GM12878 (cell line): ENCODE data around the gene CBR3. TPM values are rescaled to one million over a fixed set of nuclear protein-coding genes. Genes with fewer than 3 reads are reported as not detected.

Experiments
- ATAC-seq: fragments of 200-7000 bp; cut with Tn5 transposase; 3 replicates; pipeline ENCODE4 v1.9.1; 2020; ENCODE audit warnings: mild to moderate bottlenecking, moderate library complexity
- BruUV-seq: library from RNA; stranded (reverse); fragments of 400-500 nt; replicated peaks from 2 replicates; lab custom pipeline; 2021; lab: Mats Ljungman, UMichigan
- CTCF ChIA-PET: fragments of 300-600 bp; sonication (Branson Sonifier 250); formaldehyde crosslinking; extraction: SDS; loops from one replicate; lab custom pipeline; 2021; ENCODE audit warnings: inconsistent platforms; lab: Yijun Ruan, JAX
- POLR2A ChIA-PET: fragments of 350-600 bp; formaldehyde crosslinking; extraction: SDS; loops from one replicate; lab custom pipeline; 2021; ENCODE audit warnings: inconsistent platforms; lab: Charles Lee
- RAD21 ChIA-PET: fragments of 300-600 bp; sonication (Branson Sonifier 250); formaldehyde crosslinking; loops from one replicate; lab custom pipeline; 2023; ENCODE audit warnings: antibody characterized with exemption; ENCODE audit not compliant: unreplicated experiment; lab: Charles Lee
- SMC1A ChIA-PET: fragments of 300-600 bp; sonication (Branson Sonifier 250); formaldehyde crosslinking; loops from one replicate; lab custom pipeline; 2023; ENCODE audit not compliant: unreplicated experiment, uncharacterized antibody; lab: Charles Lee
- DNase-seq: peaks from one replicate; pipeline ENCODE4 v3.0.0-alpha.2; 2011; ENCODE audit warnings: low read depth, low spot score
- FAIRE-seq: peaks from 3 replicates; lab custom pipeline; 2011; peaks lifted over from hg19 to GRCh38; lab: Jason Lieb, UNC
- H2AFZ ChIP-seq: 2 replicates; pipeline ENCODE4 v1.6.0; 2011; ENCODE audit warnings: low read depth, low read length, control low read depth; ENCODE audit not compliant: control insufficient read depth
- H3K27ac ChIP-seq: 2 replicates; pipeline ENCODE4 v1.5.1; 2011; ENCODE audit warnings: control low read depth; ENCODE audit not compliant: control insufficient read depth, insufficient read depth
- H3K27me3 ChIP-seq, 2 experiments: replicated peaks in 1 of 2; 2 replicates each; pipeline versions ENCODE4 v1.6.0 to v1.6.1; 2011; ENCODE audit warnings: low read length in 1 of 2; ENCODE audit not compliant: control insufficient read depth in 2 of 2, insufficient read depth in 2 of 2
- H3K36me3 ChIP-seq, 2 experiments: 2 replicates each; pipeline ENCODE4 v1.5.1; 2011; ENCODE audit warnings: low read length in 1 of 2; ENCODE audit not compliant: control insufficient read depth in 2 of 2, insufficient read depth in 2 of 2
- H3K4me1 ChIP-seq: 2 replicates; pipeline ENCODE4 v1.6.1; 2011; ENCODE audit warnings: mild to moderate bottlenecking, low read length, moderate library complexity, mixed read lengths; ENCODE audit not compliant: control insufficient read depth, insufficient read depth
- H3K4me2 ChIP-seq: 2 replicates; pipeline ENCODE4 v1.6.0; 2011; ENCODE audit warnings: control low read depth; ENCODE audit not compliant: control insufficient read depth, insufficient read depth
- H3K4me3 ChIP-seq: fragments of 200-600 bp; sonication (generic); 2 replicates; pipeline ENCODE4 v1.5.1; 2016
- H3K79me2 ChIP-seq: 2 replicates; pipeline ENCODE4 v1.6.0; 2011; ENCODE audit warnings: low read length; ENCODE audit not compliant: control insufficient read depth, insufficient read depth
- H3K9ac ChIP-seq: 2 replicates; pipeline ENCODE4 v1.8.0; 2011; ENCODE audit warnings: low read length, control low read depth, mixed read lengths; ENCODE audit not compliant: control insufficient read depth, insufficient read depth
- H3K9me3 ChIP-seq: replicated peaks from 3 replicates; pipeline ENCODE4 v1.5.1; 2011; ENCODE audit warnings: mild to moderate bottlenecking, low read length; ENCODE audit not compliant: control insufficient read depth, insufficient read depth
- H4K20me1 ChIP-seq: 2 replicates; pipeline ENCODE4 v1.6.0; 2011; ENCODE audit not compliant: control insufficient read depth, insufficient read depth
- CBX5 ChIP-seq: sonication (generic); IDR thresholded peaks from 2 replicates; pipeline ENCODE4 v1.6.1; 2016; ENCODE audit warnings: low read depth, moderate library complexity, mild to moderate bottlenecking, inconsistent platforms
- ETV6 ChIP-seq, 2 experiments: fragments of 450-650 bp in 1 of 2; IDR thresholded peaks in 1 of 2; conservative IDR thresholded peaks in 1 of 2; 2 replicates each; pipeline ENCODE4 v1.6.1; 2014; ENCODE audit warnings: antibody characterized with exemption in 1 of 2, borderline replicate concordance in 1 of 2, low read depth in 1 of 2, mild to moderate bottlenecking in 1 of 2, moderate library complexity in 1 of 2
- HDAC2 ChIP-seq: fragments of 200-600 bp; sonication (generic); IDR thresholded peaks from 2 replicates; pipeline ENCODE4 v1.6.1; 2017
- ZNF24 ChIP-seq: fragments of 450-650 bp; IDR thresholded peaks from 2 replicates; pipeline ENCODE4 v1.6.1; 2017; ENCODE audit warnings: antibody characterized with exemption, mild to moderate bottlenecking
- WGBS: methylation state at CpG from one replicate; pipeline ENCODE4 v1.1.6; 2016; ENCODE audit warnings: low lambda C conversion rate; ENCODE audit not compliant: insufficient replicate concordance, insufficient coverage; ENCODE audit errors: missing lambda C conversion rate; 5-methylcytosine and 5-hydroxymethylcytosine counted together
- in situ Hi-C: fragments of 300-500 bp; cut with MboI; formaldehyde crosslinking; loops from 9 replicates; pipeline ENCODE4 v1.14.3; 2018; ENCODE audit warnings: mixed read lengths
- intact Hi-C: fragments of 100-400 bp; cut with micrococcal nuclease; formaldehyde crosslinking; loops from one replicate; pipeline ENCODE4 v1.14.2; 2022; ENCODE audit not compliant: unreplicated experiment
- polyA plus RNA-seq, 11 experiments: library from polyadenylated mRNA; depleted of rRNA in 4 of 11; unstranded in 6 of 11; stranded (reverse) in 5 of 11; fragments of >200 nt; fragmentation: Nextera tagmentation in 4 of 11; fragmentation: Illumina TruSeq in 1 of 11; extraction: Ambion mirVana in 4 of 11; extraction: Trizol in 1 of 11; gene quantifications; 1 replicate in 1 of 11; 2 replicates in 10 of 11; pipeline versions ENCODE4 v1.2.1 to v1.2.3, GENCODE V29; 2011 to 2016; ENCODE audit warnings: inconsistent platforms in 2 of 11, missing spikeins in 2 of 11, low read depth in 1 of 11
- total RNA-seq, 4 experiments: library from RNA; depleted of rRNA in 3 of 4; stranded (reverse); fragments of >200 nt in 3 of 4; fragmentation: Illumina TruSeq in 1 of 4; extraction: Trizol in 1 of 4; gene quantifications; 2 replicates each; pipeline versions ENCODE4 v1.2.1 to v1.2.3, GENCODE V29; 2013 to 2021

CBR3 gene
- total and polyA plus RNA-seq, 10 of the 15 experiments (the other 5 are each of a cell fraction or from before 2014, with no cell fraction given), result 0.48 to 17.2 (median 11.2) TPM

- TF ChIP-seq ZNF24 (no peak), ETV6 (conservative IDR thresholded peaks at IDR 0.05 in 1 of 2, IDR thresholded peaks at IDR 0.05 in 1 of 2; ENCODE audit: borderline replicate concordance in 1 of 2, low read depth in 1 of 2) (no peak)
These were observed 42.2 kb upstream of the CBR3 start (continued) for GRCh38 chr21:36092681-36093080.

GRCh38 chr21:36093512-36093911 lies 41.4 kb upstream of the CBR3 start:
- ChIA-PET CTCF (no interaction called here), SMC1A (no interaction called here), POLR2A (no interaction called here), RAD21 (no interaction called here)
- no peak overlapping the region for H2AFZ ChIP-seq
- no peaks in the 10 kb centered on the region for H3K4me1 ChIP-seq
- in situ Hi-C loops (no loop called here), intact Hi-C loops (no loop called here)
- FAIRE-seq (no peak), ATAC-seq (no peak), DNase-seq (no peak)
- TF ChIP-seq HDAC2, result no peak
- TF ChIP-seq CBX5, result 0 out of 2 replicates have a peak, but pooled peaks have one; percentile 48
- no peaks in the 10 kb centered on the region for H3K36me3 ChIP-seq
- peaks cover 13% of the 10 kb centered on the region; the same call in 2 of the 3 replicates for H3K9me3 ChIP-seq
- no peak overlapping the region for H3K9ac ChIP-seq
- no peaks in the 10 kb centered on the region for H4K20me1 ChIP-seq
- H3K27me3 ChIP-seq, result no peaks in the 10 kb centered on the region
- no peak overlapping the region for H3K27ac ChIP-seq
- no peak overlapping the region for H3K4me3 ChIP-seq
- no peaks in the 10 kb centered on the region for H3K79me2 ChIP-seq
- no TSS peak for BruUV-seq
- no peak overlapping the region for H3K4me2 ChIP-seq
- 8% methylated on average over 1 of the region's 1 CpG for WGBS
